Measurements from ENCODE around the gene PLEKHF1. TPM values are rescaled to one million over a fixed set of nuclear protein-coding genes. Genes with fewer than 3 reads are reported as not detected.

PLEKHF1 gene
- total and polyA plus RNA-seq, 2 donors (not counting 1 experiment from before 2014, with no cell fraction given), result 5.5 to 9.8 TPM

GRCh38 chr19:29655648-29656335 lies 9.5 kb upstream of the PLEKHF1 start:
- intact Hi-C loops (cut with micrococcal nuclease), result no loop called here
- DNase-seq, result no peak
- Mint-ChIP-seq H3K9me3 (ENCODE audit: insufficient read depth) (no peaks in the 10 kb centered on the region), H3K27me3 (peaks cover 27% of the 10 kb centered on the region), H3K4me1 (no peaks in the 10 kb centered on the region), H3K27ac (no peak overlapping the region), H3K4me3 (no peak overlapping the region)
- CTCF ChIA-PET, result no interaction called here
- no peak overlapping the region for H2AFZ ChIP-seq (ENCODE audit: insufficient read depth, low read depth, low read length, poor library complexity, severe bottlenecking)
- TF ChIP-seq EZH2 (IDR thresholded peaks at IDR 0.05; ENCODE audit: borderline replicate concordance, insufficient read depth, low read depth, low read length, poor library complexity, severe bottlenecking), result no peak
- TF ChIP-seq, protein P1, sequence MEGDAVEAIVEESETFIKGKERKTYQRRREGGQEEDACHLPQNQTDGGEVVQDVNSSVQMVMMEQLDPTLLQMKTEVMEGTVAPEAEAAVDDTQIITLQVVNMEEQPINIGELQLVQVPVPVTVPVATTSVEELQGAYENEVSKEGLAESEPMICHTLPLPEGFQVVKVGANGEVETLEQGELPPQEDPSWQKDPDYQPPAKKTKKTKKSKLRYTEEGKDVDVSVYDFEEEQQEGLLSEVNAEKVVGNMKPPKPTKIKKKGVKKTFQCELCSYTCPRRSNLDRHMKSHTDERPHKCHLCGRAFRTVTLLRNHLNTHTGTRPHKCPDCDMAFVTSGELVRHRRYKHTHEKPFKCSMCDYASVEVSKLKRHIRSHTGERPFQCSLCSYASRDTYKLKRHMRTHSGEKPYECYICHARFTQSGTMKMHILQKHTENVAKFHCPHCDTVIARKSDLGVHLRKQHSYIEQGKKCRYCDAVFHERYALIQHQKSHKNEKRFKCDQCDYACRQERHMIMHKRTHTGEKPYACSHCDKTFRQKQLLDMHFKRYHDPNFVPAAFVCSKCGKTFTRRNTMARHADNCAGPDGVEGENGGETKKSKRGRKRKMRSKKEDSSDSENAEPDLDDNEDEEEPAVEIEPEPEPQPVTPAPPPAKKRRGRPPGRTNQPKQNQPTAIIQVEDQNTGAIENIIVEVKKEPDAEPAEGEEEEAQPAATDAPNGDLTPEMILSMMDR (IDR thresholded peaks at IDR 0.05), result no peak
- no peak overlapping the region for H3K27ac ChIP-seq (ENCODE audit: low read length in 2 of 2)
- H3K4me1 ChIP-seq (ENCODE audit: control insufficient read depth in 2 of 2, insufficient read depth in 2 of 2, low read length in 2 of 2), result no peaks in the 10 kb centered on the region
- no peak for ATAC-seq (ENCODE audit: low read depth)
- WGBS (ENCODE audit: insufficient coverage), result 13% methylated on average over 1 of the region's 4 CpGs
- no peak overlapping the region for H3K4me3 ChIP-seq (ENCODE audit: control extremely low read depth in 1 of 5, extremely low read depth in 1 of 5, insufficient read depth in 1 of 5, low read depth in 2 of 5, low read length in 4 of 5)
- peaks cover 0 to 1% (median 0%) of the 10 kb centered on the region in 3 donors for H3K9me3 ChIP-seq (ENCODE audit: control extremely low read depth in 1 of 3, control insufficient read depth in 2 of 3, insufficient read depth in 1 of 3, low read length in 2 of 3)
- POLR2A ChIA-PET, result no interaction called here
- no peak overlapping the region for H3K9ac ChIP-seq (ENCODE audit: low read length)
- H3K79me2 ChIP-seq (ENCODE audit: control insufficient read depth, insufficient read depth, low read length), result no peaks in the 10 kb centered on the region
- H4K20me1 ChIP-seq (ENCODE audit: control insufficient read depth, insufficient read depth, low read length, poor library complexity, severe bottlenecking), result no peaks in the 10 kb centered on the region
- H3K27me3 ChIP-seq (replicated peaks in 1 of 4; ENCODE audit: control extremely low read depth in 1 of 4, control insufficient read depth in 3 of 4, insufficient read depth in 4 of 4, low read length in 3 of 4), result peaks cover 0 to 2% (median 0%) of the 10 kb centered on the region in 4 experiments
- no peaks in the 10 kb centered on the region for H3K36me3 ChIP-seq (replicated peaks in 1 of 2; ENCODE audit: control extremely low read depth in 1 of 2, control insufficient read depth in 1 of 2, extremely low read depth in 1 of 2, insufficient read depth in 2 of 2, low read length in 1 of 2)
- no peak overlapping the region for H3K4me2 ChIP-seq (replicated peaks; ENCODE audit: low read depth, low read length, poor library complexity, severe bottlenecking)

GRCh38 chr19:29658221-29658991 lies 6.9 kb upstream of the PLEKHF1 start:
- DNase-seq, result no peak
- no peak for ATAC-seq (ENCODE audit: low read depth)
- Histone ChIP-seq H3K9me3 (ENCODE audit: control extremely low read depth in 1 of 3, control insufficient read depth in 2 of 3, insufficient read depth in 1 of 3, low read length in 2 of 3) (peaks cover 0 to 1% (median 0%) of the 10 kb centered on the region in 3 donors), H3K4me1 (ENCODE audit: control insufficient read depth in 2 of 2, insufficient read depth in 2 of 2, low read length in 2 of 2) (no peaks in the 10 kb centered on the region), H2AFZ (ENCODE audit: insufficient read depth, low read depth, low read length, poor library complexity, severe bottlenecking) (no peak overlapping the region), H3K4me3 (ENCODE audit: control extremely low read depth in 1 of 5, extremely low read depth in 1 of 5, insufficient read depth in 1 of 5, low read depth in 2 of 5, low read length in 4 of 5) (no peak overlapping the region), H3K9ac (ENCODE audit: low read length) (no peak overlapping the region), H4K20me1 (ENCODE audit: control insufficient read depth, insufficient read depth, low read length, poor library complexity, severe bottlenecking) (no peaks in the 10 kb centered on the region), H3K36me3 (replicated peaks in 1 of 2; ENCODE audit: control extremely low read depth in 1 of 2, control insufficient read depth in 1 of 2, extremely low read depth in 1 of 2, insufficient read depth in 2 of 2, low read length in 1 of 2) (no peaks in the 10 kb centered on the region), H3K4me2 (replicated peaks; ENCODE audit: low read depth, low read length, poor library complexity, severe bottlenecking) (no peak overlapping the region), H3K79me2 (ENCODE audit: control insufficient read depth, insufficient read depth, low read length) (no peaks in the 10 kb centered on the region), H3K27me3 (replicated peaks in 1 of 4; ENCODE audit: control extremely low read depth in 1 of 4, control insufficient read depth in 3 of 4, insufficient read depth in 4 of 4, low read length in 3 of 4) (peaks cover 0 to under 1% (median 0%) of the 10 kb centered on the region in 4 experiments), H3K27ac (ENCODE audit: low read length in 2 of 2) (no peak overlapping the region)
- Mint-ChIP-seq H3K27me3 (peaks cover 7% of the 10 kb centered on the region), H3K9me3 (ENCODE audit: insufficient read depth) (no peaks in the 10 kb centered on the region), H3K27ac (no peak overlapping the region), H3K4me3 (no peak overlapping the region), H3K4me1 (no peaks in the 10 kb centered on the region)
- ChIA-PET POLR2A (no interaction called here), CTCF (interaction anchor here (1.0 kb wide), 1 partner anchor 13 kb away, joined by 3 read pairs; no protein-coding TSS in a partner anchor)
- intact Hi-C loops (cut with micrococcal nuclease), result no loop called here
- TF ChIP-seq, protein P1 (IDR thresholded peaks at IDR 0.05), result no peak
- no peak for TF ChIP-seq EZH2 (IDR thresholded peaks at IDR 0.05; ENCODE audit: borderline replicate concordance, insufficient read depth, low read depth, low read length, poor library complexity, severe bottlenecking)
- WGBS (ENCODE audit: insufficient coverage), result 100% methylated on average over 1 of the region's 5 CpGs
